Stimulated activated CD8-positive, alpha-beta memory T cell treated with anti-CD3 and anti-CD28 coated beads, Interleukin-12 subunit alpha, Interleukin-12 subunit beta, amount 100 ng/mL, for 4 hours (primary cell): Measurements from ENCODE around the gene TTBK2.

Source experiments
- DNase-seq: peaks from one replicate; pipeline ENCODE4 v3.0.0-alpha.2; 2020; ENCODE audit warnings: low read depth

TTBK2 gene

DNA sequence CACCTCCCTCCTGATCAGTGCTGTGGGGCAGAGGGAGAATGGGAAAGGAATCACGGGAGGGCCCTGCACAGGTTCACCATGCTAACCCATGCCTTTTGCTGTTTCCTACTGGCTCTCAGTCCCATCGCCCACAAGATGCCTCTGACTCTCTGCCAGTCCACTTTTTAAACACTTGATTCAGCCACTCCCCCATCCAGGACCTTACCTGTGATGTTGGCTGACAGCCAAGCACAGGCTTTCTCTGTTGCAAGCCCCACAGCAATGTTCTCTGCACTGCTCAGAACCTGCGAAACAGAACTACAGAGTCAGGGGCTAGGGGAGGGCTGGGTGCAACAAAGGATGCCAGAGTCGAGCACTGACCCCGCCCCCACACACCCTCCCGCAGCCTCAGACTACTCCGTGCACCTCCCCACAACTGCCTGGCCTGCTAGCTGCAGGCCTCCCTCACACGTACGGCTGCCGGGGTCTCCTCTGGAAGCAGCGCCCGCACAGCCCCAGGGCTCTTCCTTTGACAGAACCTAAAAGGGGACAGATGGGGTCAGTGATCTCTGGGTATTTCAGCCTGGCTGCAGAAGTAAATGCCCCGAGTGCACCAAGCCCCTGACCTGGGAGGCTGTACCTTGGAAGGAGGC lies 192.7 kb downstream of the TTBK2 start:
- DNase-seq, result no peak

DNA sequence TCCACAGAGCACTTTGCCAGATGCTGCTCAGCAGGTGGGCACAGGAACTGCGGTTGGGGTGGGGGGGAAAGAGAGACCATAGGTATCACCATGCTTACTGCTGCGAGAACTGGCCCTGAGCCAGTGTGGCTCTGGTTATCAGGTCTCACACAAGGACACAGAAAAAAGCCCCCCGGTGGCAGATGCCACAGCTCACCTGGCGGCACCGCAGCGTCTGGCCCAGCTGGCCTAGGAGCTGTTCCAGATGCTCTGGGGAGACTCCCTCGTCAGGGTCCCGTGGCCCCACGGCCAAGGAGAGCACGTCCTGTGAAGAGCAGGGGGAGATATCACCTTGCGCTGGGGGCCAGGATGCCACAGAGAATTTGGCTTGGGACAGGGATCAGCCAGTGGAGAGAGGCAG lies 194.5 kb downstream of the TTBK2 start:
- DNase-seq, result no peak

DNA sequence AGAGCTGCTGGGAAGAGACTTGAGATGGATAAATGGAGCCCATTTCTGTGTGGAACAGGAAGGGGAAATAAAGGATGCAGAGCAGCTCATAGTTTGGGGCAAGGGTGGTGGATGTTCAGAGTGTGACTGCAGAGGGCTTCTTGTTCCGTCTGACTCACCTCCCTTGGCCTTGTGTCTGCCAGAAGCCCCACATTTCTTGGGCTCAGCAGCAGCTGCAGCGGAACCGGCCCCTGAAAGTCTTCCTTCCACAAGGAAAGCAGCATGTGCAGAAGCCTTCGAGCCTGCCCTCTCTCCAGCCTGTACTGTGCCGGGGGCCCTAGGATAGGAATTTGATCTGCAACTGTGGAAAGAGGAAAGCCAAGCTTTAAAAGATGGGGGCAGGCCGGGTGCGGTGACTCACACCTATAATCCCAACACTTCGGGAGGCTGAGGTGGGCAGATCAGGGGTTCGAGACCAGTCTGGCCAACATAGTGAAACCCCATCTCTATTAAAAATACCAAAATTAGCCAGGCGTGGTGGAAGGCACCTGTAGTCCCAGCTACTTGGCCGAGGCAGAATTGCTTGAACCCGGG lies 195.2 kb downstream of the TTBK2 start:
- DNase-seq, result no peak

DNA sequence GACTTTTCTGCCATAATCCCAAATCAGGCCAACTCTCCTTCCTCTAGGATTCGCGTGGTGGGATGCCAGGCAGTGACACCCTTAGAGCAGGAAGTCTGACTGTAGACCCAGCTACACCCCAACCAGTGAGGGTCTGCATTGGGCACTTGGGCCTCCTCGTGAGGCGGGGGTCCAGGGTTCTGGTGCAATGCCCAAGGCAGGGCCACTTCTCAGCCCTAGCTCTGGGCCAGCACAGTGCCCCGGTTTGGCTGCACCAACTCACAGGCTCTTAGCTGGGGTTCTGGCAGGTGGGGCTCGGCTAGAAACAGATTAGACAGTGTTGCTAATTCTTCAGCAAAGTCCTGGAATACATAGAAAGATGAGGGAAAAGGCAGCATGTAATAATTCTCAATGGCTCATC lies 196.3 kb downstream of the TTBK2 start:
- DNase-seq, result no peak

DNA sequence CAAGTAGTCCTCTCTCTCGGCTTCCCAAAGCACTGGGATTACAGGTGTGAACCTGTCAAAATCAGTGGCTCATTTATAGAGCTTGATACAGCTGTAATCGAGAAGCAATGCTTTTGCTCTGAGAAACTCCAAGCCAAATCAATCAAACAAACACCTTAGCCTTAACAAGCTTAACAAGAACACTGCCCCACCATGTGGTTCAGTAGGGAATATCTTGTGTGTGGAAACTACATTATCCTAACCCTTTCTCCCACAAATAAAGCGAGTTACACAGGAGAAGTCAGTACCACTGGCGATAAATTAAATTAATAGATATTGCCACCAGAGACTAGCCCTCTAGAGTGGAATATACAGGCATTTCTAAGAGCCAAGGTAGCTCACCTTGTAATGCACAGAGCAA lies 197.5 kb downstream of the TTBK2 start:
- no peak for DNase-seq

DNA sequence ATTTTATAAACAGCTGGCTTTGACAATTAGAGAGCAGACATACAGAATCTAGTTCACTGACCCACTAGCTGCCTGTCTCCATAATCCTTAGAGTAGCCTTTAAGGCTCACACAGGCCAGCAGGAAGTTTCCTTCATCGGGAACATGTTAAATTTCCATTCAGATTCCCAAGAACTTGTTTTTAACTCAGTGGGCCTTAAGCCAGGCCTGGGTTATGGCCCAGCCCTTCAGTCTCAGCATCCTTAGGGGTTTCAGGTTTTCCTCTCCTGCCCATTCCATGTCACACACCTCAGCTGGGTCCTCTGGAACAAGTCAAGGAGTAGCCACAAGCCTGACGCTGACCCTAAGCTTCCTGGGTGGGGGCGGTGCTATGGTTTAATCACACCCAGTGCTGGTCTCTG lies 198.7 kb downstream of the TTBK2 start:
- no peak for DNase-seq

DNA sequence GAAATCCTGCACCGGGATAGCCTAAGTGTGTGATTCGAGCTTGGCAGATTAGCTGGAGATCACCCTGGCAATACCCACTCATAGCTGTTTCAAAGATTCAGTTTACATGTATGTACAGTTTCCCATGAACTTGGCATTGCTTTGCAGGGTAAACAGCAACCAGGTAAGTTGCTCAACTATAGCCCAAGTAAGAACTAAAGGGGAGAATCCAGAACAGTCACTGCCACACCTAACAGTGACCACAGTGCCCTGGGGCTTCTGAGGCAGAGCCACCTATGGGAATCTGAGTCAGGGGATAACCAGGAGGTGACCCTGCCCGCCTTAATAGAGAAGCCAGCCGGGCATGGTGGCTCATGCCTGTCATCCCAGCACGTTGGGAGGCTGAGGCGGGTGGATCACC lies 199.6 kb downstream of the TTBK2 start:
- no peak for DNase-seq

DNA sequence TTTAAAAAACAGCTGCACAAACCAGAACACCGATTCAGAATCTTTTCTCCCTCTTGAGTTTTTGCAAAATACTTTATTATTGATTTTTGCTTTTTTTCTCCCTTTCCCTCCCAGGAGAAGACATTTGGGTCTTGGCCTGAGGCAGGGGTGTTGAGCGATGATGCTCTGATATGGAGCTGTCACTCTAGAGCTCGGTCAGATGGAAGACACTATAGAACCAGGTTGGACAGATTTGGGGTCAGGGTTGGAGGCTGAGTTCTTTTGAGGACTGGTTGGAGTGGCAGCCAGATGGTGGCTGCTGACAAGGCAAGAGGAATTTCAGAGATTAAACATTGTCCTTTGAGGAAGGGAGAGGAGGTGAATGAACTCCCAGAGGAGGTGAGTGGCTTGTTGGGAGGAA lies 200.5 kb downstream of the TTBK2 start:
- no peak for DNase-seq

DNA sequence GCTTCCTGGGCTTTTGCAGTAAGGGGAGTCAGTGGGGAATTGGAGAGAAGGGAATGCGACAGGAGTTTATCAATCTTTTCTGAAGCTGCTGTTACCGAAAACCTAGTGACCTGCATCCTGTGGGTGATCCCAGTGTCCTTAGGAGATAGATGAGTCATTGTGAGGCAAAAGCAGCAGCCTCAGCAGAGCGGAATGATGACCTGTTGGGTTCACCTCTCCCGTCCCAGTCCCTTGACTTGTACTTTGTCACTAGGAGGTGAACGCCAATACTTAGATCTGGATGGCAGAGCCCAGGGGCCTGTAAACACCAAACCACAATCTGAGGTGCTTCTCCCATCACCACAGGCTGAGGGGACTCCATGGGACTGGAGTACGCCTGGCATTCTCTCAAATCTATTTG lies 201.5 kb downstream of the TTBK2 start:
- no peak for DNase-seq

DNA sequence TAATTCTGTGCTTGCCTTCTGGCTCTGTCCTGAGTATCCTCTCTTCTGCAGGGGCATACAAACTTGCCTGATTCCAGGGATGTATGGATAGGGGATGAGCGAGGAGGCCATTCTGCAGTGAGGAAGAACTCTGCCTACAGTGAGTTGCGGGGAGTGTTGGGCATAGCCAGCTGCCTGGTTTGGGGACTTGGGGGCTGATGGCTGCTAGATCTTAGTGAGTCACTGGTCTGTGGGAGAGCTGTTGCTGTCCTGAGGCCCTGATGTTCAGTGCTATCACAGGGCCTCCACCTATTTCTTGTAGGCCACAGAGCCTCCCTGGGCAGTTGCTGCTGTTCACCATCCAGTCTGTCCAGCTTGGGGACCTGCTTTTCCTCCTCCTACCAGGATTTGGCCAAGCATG lies 204.0 kb downstream of the TTBK2 start:
- no peak for DNase-seq

DNA sequence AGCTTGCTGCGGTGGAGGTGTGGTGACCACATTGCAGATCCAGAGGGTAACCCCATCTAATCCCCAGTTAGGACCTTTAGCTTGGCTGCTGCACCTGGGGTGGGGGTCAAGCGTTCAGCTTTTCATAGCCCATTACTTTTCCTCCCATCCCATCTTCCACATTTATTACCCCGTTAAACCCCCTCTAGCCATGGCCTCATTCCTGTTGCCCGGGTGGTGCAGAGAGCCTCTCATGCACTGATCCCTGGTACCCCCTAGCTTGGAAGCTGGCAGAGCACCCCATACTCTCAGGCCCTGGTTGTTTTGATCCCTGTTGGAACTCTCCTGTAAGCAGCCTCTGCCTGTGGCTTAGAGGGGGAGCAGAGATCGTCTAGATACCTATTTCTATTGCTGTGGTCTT lies 204.5 kb downstream of the TTBK2 start:
- DNase-seq, result no peak

DNA sequence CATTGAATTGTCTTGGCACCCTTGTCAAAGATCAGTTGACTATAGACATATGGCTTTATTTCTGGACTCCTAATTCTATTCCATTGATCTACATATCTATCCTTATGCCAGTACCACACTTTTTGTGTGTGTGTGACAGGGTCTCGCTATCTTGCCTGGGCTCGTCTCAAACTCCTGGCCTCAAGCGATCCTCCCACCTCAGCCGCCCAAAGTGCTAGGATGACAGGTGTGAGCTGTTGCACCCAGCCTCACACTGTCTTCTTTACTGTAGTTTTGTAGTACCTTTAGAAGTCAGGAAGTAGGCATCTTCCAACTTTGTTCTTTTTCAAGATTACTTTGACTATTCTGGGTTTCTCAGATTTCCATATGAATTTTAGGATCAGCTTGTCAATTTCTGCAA lies 208.0 kb downstream of the TTBK2 start:
- no peak for DNase-seq

DNA sequence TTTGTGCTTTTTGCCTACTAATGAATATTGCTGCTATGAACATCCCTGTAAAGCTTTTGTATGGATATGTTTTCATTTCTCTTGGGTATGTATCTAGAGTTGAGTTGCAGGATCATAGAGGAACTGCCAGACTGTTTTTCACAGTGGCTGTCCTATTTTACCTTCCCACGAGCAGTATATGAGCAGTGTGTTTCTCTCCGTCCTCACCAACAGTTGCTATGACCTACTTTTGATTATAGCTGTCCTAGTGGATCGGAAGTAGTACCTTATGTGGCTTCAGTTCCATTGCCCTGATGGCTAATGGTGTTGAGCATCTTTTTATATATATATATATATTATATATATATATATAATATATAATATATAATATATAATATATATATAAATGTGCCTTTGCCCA lies 208.8 kb downstream of the TTBK2 start:
- no peak for DNase-seq

DNA sequence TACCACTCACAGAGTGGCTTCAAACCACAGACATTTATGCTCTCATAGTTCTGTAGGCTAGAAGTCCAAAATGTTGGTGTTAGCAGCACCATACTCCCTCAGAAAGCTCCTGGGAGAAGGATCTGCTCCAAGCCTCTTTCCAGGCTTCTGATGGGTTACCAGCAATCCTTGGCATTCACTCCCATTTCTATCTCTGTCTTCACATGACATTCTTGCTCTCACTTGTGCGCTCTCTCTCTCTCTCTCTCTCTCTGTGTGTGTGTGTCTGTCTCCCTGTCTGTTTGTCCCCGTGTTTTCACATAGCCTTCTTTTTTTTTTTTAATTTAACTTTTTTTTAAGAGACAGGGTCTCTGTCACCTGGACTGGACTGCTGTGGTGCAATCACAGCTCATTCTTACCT lies 209.9 kb downstream of the TTBK2 start:
- DNase-seq, result no peak

DNA sequence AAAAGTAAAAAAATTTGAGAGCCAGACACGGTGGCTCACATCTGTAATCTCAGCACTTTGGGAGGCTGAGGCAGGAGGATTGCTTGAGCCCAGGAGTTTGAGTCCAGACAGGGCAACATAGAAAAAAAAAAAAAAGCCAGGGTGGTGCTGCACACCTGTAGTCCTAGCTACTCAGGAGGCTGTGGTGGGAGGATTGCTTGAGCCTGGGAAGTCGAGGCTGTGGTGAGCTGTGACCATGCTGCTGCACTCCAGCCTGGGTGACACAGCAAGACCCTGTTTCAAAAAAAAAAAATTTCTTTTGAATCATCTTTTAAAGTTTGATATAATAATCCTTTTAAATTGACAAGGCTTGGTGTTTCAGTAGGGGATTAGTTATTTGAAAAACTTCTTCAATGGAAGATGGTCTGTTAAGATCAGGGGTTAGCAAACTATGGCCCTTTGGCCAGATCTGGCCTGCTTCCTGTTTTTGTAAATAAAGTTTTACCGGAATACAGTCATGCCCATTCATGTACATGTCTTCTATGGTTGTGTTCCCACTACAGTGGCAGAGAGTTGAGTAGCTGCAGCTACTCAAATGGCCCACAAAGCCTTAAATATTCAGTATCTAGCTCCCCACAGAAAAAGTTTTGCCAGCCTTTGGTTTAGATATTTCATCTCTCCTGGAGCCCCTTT lies 212.6 kb downstream of the TTBK2 start:
- no peak for DNase-seq

DNA sequence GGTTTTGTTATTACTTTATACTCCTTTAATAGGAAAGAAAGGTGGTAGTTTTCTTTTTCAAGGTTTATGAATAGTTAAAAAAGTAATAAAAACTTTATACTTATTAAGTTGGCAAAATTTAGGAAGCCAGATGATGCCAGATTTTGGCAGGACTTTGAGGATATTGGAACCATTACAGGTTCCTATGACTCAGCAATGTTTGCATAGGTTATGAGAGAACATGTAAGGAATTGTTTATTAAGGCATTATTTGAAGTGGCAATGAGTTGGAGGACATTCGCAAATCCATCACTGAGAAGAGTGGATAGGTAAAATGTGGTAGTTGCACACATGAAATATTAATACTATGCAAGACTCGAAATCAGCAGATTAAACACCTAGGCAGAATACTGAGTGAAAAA lies 213.5 kb downstream of the TTBK2 start:
- no peak for DNase-seq

DNA sequence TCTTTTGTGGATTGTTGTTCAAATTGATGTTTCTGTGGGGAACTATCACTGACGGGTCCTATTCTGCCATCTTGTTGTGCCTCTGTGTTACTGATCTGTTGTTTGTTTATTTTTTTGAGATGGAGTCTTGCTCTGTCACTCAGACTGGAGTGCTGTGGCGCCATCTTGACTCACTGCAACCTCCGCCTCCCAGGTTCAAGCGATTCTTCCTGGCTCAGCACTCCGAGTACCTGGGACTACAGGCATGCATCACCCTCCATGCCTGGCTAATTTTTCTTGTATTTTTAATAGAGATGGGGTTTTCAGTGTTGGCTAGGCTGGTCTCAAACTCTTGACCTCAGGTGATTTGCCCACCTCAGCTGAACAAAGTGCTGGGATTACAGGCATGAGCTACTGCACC lies 215.2 kb downstream of the TTBK2 start:
- DNase-seq, result no peak

DNA sequence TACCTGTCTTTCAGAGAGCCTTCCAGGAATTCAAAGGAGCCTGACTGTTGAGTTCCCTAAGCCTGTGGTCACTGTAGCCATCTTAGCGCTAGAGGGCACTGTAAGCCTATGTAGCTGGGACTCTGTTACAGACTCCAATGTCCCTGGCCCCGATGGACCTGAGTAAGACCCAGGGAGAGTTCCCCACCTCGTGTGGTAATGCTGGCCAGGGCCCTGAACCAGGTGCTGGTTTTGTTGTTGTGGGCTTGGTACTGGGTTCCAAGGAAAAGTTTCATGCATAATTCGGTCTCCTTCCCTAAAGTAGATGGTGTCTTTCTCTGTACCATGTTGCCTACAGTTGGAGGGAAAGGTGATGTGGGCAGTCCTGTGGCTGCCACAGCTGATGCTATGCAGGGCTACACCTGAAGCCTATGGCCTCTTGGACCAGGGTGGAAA lies 216.1 kb downstream of the TTBK2 start:
- DNase-seq, result peak; percentile 8

DNA sequence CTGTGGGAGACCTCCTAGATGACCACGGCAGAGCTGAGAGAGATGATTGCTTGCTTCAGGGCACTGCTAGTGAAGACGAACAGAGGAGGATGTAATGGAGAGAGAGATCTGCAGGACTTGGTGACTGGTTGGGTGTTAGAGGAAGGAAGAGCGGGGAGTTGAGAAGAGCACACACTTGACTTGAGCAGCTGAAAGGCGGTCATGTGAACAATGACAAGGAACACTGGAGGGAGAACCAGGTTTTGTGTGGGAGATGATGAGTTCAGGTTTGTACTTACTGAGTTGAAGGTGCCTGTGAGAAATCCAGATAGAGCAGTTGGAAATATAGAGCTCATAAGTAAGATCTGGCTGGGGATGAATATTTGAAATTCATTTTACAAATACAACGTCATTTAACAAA lies 224.0 kb downstream of the TTBK2 start:
- DNase-seq, result no peak

DNA sequence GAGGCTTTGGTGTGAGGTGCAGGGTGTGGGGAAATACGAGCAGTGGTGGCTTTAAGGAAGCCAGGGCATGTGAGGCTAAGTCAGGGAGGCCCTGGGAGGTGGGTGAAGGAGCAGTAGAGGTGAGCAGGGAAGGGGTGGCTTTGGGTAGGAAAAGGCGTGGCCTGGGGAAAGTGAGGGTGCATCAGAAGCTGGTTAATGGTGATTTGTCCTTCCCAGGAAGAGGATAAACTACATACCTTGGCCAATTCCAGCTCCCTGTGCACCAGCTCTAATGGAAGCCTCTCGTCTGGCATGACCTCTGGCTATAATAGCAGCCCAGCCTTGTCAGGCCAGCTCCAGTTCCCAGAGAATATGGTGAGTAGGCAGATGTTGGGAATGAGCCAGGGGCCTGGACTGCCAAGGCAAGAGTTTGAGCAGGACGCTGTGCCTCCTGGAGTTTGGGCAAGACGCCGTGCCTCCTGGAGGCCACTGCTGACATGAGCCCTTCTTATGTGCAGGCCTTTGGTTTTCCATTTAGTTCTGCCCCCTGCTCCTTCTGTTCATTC lies 225.0 kb downstream of the TTBK2 start:
- DNase-seq, result no peak

DNA sequence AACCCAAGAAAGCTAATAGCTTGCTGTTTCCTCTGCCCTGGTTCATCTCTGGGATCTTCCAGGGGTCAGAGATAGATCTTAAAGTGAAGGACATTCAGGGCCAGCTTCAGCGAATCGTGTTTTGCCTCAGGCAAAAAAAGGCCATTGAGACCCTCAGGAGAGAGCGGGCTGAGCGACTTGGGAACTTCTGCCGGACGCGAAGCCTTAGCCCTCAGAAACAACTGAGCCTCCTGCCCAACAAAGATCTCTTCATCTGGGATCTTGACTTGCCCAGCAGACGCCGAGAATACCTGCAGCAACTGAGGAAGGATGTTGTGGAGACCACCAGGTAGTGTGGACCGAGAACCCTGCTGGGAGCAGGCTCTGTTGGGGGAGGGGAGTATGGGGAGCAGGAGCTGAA lies 226.2 kb downstream of the TTBK2 start:
- DNase-seq, result no peak

DNA sequence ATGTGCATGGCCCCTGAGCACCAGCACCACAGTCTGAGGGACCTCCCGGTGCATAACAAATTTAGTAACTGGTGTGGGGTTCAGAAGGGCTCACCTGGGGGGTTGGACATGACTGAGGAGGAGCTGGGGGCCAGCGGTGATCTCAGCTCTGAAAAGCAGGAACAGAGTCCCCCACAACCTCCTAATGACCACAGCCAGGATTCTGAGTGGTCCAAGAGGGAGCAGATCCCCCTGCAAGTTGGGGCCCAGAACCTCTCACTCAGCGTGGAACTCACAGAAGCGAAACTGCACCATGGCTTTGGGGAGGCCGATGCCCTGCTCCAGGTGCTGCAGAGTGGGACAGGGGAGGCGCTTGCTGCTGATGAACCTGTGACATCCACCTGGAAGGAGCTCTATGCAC lies 226.6 kb downstream of the TTBK2 start:
- no peak for DNase-seq

DNA sequence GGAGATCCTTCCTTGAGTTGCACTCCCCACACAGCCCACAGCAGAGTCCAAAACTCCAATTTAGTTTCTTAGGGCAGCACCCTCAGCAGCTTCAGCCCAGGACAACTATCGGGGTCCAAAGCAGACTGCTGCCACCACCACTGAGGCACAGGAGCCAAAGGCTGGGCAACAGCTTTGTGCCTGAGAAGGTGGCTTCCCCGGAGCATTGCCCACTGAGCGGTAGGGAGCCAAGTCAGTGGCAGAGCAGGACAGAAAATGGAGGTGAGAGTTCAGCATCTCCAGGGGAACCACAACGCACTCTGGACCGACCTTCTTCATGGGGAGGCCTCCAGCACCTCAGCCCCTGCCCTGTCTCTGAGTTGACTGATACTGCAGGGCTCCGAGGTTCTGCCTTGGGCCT lies 227.1 kb downstream of the TTBK2 start:
- DNase-seq, result no peak

DNA sequence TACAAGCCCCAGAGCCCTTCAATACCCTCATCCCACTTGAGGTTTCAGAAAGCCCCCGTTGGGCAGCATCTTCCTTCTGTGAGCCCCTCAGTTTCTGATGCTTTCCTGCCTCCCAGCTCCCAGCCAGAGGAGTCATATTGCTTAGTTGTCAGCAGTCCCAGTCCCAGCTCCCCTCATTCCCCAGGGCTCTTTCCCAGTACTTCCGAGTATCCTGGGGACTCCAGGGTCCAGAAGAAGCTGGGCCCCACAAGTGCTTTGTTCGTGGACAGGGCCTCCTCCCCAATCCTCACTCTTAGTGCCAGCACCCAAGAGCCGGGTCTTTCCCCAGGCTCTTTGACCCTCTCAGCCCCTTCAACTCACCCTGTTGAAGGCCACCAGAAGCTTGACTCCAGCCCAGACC lies 227.6 kb downstream of the TTBK2 start:
- DNase-seq, result no peak
